ENCODE data around the gene MINDY1.
A peak's percentile ranks its signal among the peaks of the same experiment; 100 is the strongest.

The MINDY1 gene

DNA sequence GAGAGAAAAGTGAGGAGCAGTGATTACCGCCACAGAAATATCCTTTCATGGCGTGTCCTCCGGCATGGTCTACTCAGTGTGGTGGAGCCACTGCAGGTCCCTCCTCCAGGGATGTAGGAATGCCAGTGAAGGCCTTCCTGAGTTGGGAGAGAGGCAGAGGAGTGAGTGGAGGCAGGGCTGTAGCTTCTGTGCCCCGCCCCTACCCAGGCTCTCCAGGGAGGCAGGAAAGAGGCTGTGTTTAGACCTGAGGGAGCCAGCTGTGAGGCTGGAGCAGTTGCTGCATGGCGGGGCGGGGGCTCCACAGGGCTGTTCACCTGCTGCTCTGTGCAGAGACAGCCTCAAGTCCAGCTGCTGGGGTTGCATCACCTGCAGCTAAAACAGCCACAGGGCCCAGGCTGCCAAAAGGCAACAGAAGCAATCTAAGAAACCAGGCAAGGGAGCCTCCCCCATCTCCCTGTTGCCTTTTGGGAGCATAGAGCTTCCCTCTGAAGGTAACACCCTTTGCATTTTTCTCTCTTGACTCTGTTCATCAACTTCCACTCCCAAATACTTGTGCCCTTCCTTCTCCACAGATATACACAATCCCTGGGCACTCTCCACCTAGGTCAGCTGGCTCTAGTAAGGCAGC is 25.4 kb downstream of the MINDY1 start:
- POLR2A ChIA-PET, result interaction anchor here (0.5 kb wide), 1 partner anchor 76 kb away, joined by 3 read pairs; no protein-coding TSS in a partner anchor
- DNase-seq (ENCODE audit: low read depth, low spot score), result no peak
- TF ChIP-seq, protein P1, sequence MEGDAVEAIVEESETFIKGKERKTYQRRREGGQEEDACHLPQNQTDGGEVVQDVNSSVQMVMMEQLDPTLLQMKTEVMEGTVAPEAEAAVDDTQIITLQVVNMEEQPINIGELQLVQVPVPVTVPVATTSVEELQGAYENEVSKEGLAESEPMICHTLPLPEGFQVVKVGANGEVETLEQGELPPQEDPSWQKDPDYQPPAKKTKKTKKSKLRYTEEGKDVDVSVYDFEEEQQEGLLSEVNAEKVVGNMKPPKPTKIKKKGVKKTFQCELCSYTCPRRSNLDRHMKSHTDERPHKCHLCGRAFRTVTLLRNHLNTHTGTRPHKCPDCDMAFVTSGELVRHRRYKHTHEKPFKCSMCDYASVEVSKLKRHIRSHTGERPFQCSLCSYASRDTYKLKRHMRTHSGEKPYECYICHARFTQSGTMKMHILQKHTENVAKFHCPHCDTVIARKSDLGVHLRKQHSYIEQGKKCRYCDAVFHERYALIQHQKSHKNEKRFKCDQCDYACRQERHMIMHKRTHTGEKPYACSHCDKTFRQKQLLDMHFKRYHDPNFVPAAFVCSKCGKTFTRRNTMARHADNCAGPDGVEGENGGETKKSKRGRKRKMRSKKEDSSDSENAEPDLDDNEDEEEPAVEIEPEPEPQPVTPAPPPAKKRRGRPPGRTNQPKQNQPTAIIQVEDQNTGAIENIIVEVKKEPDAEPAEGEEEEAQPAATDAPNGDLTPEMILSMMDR (IDR thresholded peaks at IDR 0.05; ENCODE audit: insufficient read depth, low read length, missing control alignments), result no peak
- no peak overlapping the region for H3K4me3 ChIP-seq (ENCODE audit: low read depth, low read length)
- CTCF ChIA-PET, result interaction anchor here (0.6 to 19.7 kb wide), 11 partner anchors 8 to 548 kb away, joined by 3 to 551 read pairs (median 4); partner anchors contain the start of genes MINDY1 and SETDB1

DNA sequence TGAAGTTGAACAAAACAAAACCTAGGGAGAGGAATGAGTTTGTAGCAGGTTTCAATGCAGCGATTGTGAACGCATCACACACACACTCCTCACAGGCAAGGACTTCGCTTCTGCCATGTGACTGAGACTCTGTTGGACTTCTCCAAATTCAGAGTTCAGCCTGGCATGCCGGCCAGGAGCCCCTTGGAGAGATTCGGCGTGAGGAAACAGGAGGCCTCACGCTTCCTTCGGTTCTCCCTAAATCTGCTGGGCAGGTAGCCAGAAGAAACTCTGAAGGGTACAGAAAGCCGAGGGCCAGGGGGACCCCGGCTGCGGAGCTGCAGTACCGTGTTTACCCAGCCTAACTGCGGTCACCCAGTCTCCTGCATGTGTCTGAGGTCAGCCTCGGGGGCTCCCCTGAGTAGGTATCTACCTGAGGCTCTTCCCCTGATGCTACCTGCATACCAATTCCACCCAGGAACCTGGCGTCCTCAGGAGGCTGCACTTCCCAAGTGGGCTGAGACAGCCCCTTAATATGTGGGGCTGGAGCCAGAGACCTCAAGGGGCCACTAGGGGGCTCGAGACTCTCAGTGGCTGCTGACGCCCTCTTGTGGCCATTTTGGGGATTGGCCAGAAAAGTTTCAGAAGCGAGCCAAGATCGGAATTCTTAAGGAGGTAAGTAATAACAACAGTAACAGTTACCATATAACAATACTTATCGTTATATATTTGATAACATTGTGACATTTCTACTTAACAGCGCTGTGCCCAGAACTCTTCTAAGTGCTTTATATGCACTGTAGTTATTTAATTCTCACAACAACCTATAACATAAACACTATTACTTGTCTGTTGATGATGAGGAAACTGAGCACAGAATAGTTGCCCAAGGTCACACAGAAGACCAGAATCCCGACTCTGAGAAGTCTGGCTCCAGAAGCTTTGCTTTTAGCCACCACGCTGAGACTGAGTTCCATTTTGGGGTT is 27.3 kb downstream of the MINDY1 start:
- DNase-seq (ENCODE audit: low read depth, low spot score), result peak; percentile 26
- POLR2A ChIA-PET, result no interaction called here
- TF ChIP-seq, protein P1 (IDR thresholded peaks at IDR 0.05; ENCODE audit: insufficient read depth, low read length, missing control alignments), result peak; percentile 100
- CTCF ChIA-PET, result interaction anchor here (0.6 to 19.7 kb wide), 13 partner anchors 9 to 415 kb away, joined by 3 to 551 read pairs (median 4); partner anchors contain the start of genes C1orf56 and MINDY1
- no peak overlapping the region for H3K4me3 ChIP-seq (ENCODE audit: low read depth, low read length)

- no peak for DNase-seq (ENCODE audit: low read depth, low spot score)
- CTCF ChIA-PET, result interaction anchor here (1.0 to 19.7 kb wide), 8 partner anchors 7 to 47 kb away, joined by 3 to 551 read pairs (median 8); partner anchors contain the start of gene MINDY1
- POLR2A ChIA-PET, result no interaction called here
- TF ChIP-seq, protein P1 (IDR thresholded peaks at IDR 0.05; ENCODE audit: insufficient read depth, low read length, missing control alignments), result no peak
- H3K4me3 ChIP-seq (ENCODE audit: low read depth, low read length), result no peak overlapping the region
Observed at GRCh38 chr1:150976879-150977694, 29.6 kb downstream of the MINDY1 start.

- no peak for DNase-seq (ENCODE audit: low read depth, low spot score)
- TF ChIP-seq, protein P1 (IDR thresholded peaks at IDR 0.05; ENCODE audit: insufficient read depth, low read length, missing control alignments), result no peak
- POLR2A ChIA-PET, result no interaction called here
- no peak overlapping the region for H3K4me3 ChIP-seq (ENCODE audit: low read depth, low read length)
- CTCF ChIA-PET, result interaction anchor here (0.6 to 19.7 kb wide), 9 partner anchors 9 to 343 kb away, joined by 3 to 551 read pairs (median 3); partner anchors contain the start of gene MINDY1
Observed at GRCh38 chr1:150976401-150976821, 30.3 kb downstream of the MINDY1 start.

- TF ChIP-seq, protein P1 (IDR thresholded peaks at IDR 0.05; ENCODE audit: insufficient read depth, low read length, missing control alignments), result no peak
- ChIA-PET CTCF (interaction anchor here (2.3 to 19.7 kb wide), 3 partner anchors 10 to 25 kb away, joined by 11 to 551 read pairs (median 67); partner anchors contain the start of gene MINDY1), POLR2A (interaction anchor here (1.0 to 1.5 kb wide), 2 partner anchors 32 to 396 kb away, joined by 3 to 5 read pairs; partner anchors contain the start of genes MCL1 and MINDY1)
- H3K4me3 ChIP-seq (ENCODE audit: low read depth, low read length), result peak within 1 kb of the TSS; percentile 78
- no peak for DNase-seq (ENCODE audit: low read depth, low spot score)
Observed at GRCh38 chr1:150974580-150975478, 31.9 kb downstream of the MINDY1 start, which contains the start of gene CERS2. TSS of gene CERS2 (minus strand) at chr1:150974835. CDS start at chr1:150969090, 5,745 bp downstream.

Measured in AG04449 (cell line).